ENCODE data around the gene ZDHHC11.
"Not testable (repeated sequence)": the region's sequence is repeated elsewhere in the genome, so short reads cannot be mapped to it uniquely, and the experiment has no call there.

DNA sequence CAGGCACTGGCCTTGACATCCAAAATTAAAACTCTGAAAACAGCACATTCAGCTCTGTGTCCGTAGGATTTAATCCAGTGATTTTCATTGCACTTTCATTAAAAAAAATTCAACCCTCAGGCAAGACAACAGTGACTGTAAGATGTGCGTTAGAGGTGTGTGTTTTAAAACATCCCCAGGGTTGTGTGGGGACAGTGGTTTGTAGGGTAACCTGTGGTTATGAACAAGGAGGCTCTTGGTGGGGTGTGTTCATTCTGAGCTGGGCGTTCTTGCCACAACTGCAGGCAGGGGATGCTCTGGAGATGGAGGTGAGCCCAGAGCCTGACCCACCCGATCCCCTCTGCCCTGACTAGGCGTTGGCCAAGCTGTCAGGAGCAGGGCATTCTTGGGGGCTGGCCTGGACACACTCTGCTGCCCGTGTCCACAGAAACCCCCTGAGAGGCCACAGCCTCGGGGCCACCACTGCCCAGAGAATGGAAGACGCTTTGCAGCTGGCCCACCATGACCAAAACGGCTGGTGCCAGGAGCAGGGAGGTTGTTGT is 103.4 kb downstream of the ZDHHC11 start:
- TF ChIP-seq, protein P1, sequence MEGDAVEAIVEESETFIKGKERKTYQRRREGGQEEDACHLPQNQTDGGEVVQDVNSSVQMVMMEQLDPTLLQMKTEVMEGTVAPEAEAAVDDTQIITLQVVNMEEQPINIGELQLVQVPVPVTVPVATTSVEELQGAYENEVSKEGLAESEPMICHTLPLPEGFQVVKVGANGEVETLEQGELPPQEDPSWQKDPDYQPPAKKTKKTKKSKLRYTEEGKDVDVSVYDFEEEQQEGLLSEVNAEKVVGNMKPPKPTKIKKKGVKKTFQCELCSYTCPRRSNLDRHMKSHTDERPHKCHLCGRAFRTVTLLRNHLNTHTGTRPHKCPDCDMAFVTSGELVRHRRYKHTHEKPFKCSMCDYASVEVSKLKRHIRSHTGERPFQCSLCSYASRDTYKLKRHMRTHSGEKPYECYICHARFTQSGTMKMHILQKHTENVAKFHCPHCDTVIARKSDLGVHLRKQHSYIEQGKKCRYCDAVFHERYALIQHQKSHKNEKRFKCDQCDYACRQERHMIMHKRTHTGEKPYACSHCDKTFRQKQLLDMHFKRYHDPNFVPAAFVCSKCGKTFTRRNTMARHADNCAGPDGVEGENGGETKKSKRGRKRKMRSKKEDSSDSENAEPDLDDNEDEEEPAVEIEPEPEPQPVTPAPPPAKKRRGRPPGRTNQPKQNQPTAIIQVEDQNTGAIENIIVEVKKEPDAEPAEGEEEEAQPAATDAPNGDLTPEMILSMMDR (IDR thresholded peaks at IDR 0.05): not testable (repeated sequence)
- TF ChIP-seq POLR2AphosphoS5 (IDR thresholded peaks at IDR 0.05): not testable (repeated sequence)

Data from esophagus muscularis mucosa (tissue), 3 donors.